Fibroblast of the aortic adventitia (primary cell): ENCODE measurements around the gene RGS6. TPM values are rescaled to one million over a fixed set of nuclear protein-coding genes. Genes with fewer than 3 reads are reported as not detected.

ENCODE experiments used
- DNase-seq: peaks from one replicate; pipeline ENCODE4 v3.0.0-alpha.2; 2010; ENCODE audit warnings: low read depth
- H3K4me3 ChIP-seq: 2 replicates; pipeline ENCODE4 v1.5.1; 2011; ENCODE audit warnings: low read depth, mild to moderate bottlenecking, control low read depth, low read length, moderate library complexity
- CTCF ChIP-seq: IDR thresholded peaks from 2 replicates; pipeline ENCODE4 v1.5.1; 2011; ENCODE audit warnings: mild to moderate bottlenecking, low read length, control low read depth, inconsistent platforms; ENCODE audit not compliant: insufficient read depth
- total RNA-seq: library from RNA; depleted of rRNA; stranded (reverse); fragments of >200 nt; gene quantifications from 2 replicates; pipeline ENCODE4 v1.2.3, GENCODE V29; 2012; ENCODE audit warnings: low replicate concordance

The RGS6 gene
- total RNA-seq, 1 donor = not detected

DNA sequence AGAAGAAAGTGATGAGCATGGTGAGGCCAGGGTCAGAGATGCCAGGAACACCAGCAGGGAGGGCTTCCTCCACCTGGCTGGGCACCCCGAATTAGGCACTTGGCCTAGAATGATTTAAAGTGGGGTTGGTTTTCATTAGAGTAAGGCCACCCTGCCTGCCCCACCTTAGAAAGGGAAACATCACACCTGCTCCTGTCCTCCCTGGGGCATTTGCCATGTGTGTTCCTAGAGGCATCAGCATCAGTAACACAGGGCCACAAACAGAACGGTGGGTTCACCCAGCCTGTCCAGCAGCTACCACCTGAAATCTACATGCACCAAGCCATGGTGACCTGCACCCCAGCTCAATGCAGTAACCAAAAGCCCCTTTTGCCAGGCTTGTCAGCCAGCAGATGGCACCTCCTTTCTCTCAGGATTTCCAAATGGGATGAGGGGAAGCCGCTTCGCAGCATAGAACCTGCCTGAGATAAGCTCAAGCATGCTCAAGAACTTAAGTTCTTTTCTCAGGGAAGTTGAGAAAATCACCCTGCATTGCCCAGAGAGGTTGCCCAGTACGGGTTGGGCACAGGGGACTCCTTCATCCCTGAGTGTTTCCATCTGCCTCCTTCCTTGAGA lies 622.9 kb downstream of the RGS6 start:
- H3K4me3 ChIP-seq = no peak overlapping the region
- TF ChIP-seq CTCF = no peak
- no peak for DNase-seq

GRCh38 chr14:72555609-72556000 lies 623.4 kb downstream of the RGS6 start:
- TF ChIP-seq CTCF = no peak
- no peak for DNase-seq
- H3K4me3 ChIP-seq = no peak overlapping the region

GRCh38 chr14:72557671-72558070 lies 625.4 kb downstream of the RGS6 start:
- no peak for DNase-seq
- H3K4me3 ChIP-seq = no peak overlapping the region
- TF ChIP-seq CTCF = no peak

DNA sequence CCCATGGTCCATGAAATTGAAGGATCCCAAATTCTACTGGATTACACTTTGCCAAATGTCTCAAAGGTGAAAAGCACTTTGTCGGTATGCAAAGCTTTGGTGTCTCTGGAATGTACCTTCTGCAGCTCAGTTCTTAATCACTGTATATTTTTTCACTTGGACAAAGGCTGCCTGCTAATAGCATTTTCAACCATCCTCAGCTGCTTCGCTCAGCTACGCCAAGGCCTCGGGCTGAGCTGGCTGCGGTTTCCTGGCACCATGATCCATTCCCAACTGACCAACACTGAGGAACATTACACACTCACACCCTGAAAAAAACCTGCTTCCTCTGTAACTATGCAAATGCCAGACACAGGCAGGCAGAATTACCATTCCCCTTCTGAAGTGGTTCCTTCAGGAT lies 626.5 kb downstream of the RGS6 start:
- no peak for TF ChIP-seq CTCF
- H3K4me3 ChIP-seq = no peak overlapping the region
- DNase-seq = peak; percentile 89

DNA sequence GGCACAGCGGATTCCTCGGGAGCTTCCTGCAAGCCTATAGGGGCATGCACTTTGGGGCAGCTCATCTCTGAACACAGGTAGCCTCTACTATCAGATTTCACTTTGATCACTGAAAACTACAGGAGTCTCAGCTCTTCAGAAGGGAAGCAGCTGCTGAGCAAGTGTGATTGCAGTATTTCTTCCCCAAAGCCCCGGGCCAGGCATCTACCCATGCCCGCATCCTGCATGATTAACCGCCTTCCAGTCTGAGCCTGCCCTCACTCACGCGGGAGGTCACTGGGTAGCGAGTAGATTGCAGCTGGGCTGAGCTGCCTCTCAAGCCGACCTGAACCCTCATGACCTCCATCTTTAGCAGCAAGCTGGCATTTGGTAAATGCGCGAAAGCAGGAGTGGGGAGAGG lies 627.0 kb downstream of the RGS6 start:
- no peak for DNase-seq
- H3K4me3 ChIP-seq = no peak overlapping the region
- TF ChIP-seq CTCF = no peak

- TF ChIP-seq CTCF = no peak
- H3K4me3 ChIP-seq = no peak overlapping the region
- no peak for DNase-seq
Measured at GRCh38 chr14:72559669-72560255, 627.5 kb downstream of the RGS6 start.

DNA sequence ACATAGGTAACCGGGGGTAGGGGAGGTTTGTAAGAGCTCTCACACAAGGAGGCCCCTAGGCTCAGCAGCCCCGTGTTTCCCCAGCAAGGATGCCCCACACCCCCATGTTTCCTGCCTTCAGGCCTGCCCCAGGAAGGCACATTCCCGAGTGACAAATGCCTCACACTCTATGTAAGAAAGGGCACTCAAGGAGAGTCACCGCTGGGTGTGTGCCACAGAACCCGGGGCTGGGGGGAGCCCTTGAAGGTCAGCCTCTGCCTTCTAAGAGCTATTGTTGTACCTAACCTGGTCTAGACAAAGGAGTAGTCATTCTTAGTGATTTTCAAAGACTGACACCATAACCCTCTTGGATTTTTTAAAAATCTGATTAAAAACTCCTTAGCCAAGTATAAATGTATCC lies 628.1 kb downstream of the RGS6 start:
- H3K4me3 ChIP-seq = no peak overlapping the region
- no peak for TF ChIP-seq CTCF
- no peak for DNase-seq
